GOT3 (cell line): ENCODE data around the gene CHRDL2.
A peak's percentile ranks its signal among the peaks of the same experiment; 100 is the strongest.

Experiments
- DNase-seq: peaks from one replicate; lab custom pipeline; 2025; ENCODE audit warnings: mixed read lengths; lab: John Stamatoyannopoulos, UW

The CHRDL2 gene

DNA sequence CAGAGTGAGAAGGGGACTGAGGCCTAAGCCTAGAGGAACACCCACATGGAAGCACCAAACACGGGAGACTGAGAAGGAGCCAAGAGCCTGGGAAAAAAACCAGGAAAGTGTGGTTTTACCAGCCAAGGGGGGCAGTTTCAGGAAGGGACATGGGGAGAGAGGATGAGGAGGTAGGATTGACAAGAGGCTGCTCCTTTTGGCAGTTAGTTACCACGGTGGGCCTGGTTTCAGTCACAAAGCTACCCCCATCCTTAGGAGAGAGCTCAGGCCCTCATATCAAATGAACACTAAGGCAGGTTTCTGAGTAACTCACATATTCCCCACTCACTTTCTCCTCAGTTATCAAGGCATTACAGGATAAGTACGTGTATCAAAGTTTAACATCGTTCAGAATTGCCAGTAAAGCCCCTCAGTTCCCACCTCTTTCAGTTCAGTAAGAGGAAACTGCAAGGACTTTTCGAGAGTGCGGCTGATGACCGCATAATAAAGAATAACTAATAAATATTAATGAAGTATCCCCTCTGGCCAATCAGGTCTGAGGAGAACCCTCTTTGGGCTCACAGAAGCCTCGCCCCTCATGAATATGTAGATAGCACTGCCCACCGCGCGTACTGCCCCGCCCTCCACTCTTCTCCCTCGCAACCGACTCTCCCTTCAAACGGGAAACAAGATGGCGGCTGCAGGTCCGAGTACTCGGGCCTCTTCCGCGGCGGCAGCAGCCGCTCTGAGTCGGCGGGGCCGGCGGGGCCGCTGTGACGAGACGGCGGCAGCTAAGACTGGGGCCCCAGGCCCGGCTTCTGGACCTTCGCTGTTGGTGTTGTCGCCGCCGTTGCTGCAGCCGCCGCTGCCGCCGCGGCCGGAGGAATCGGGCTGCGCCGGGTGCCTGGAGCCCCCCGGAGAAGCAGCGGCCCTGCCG, 17.2 kb upstream of the CHRDL2 start, which contains the start of gene RNF169:
RNF169 (plus strand) TSS at position 639 of the 916 bp plus-strand sequence; CDS start at position 671, 32 bp downstream.
- peak; percentile 10 for DNase-seq

DNA sequence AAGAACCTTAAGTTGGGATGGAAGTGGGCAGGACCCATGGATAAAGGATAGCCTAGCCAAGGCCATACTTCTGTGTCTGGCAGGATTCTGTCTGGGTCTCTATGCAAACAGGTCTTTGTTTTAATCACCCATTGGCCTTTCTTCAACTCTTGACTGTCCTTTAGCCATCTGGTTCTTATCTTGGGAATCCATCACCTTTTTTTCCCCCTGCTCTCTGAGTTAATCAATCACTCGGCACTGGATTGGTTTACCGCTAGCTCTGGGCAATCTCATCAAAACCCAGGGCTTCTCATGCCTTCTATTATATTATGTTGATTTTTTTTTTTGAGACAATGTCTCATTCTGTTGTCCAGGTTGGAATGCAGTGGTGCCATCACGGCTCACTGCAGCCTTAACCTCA, 15.6 kb upstream of the CHRDL2 start:
- no peak for DNase-seq

DNA sequence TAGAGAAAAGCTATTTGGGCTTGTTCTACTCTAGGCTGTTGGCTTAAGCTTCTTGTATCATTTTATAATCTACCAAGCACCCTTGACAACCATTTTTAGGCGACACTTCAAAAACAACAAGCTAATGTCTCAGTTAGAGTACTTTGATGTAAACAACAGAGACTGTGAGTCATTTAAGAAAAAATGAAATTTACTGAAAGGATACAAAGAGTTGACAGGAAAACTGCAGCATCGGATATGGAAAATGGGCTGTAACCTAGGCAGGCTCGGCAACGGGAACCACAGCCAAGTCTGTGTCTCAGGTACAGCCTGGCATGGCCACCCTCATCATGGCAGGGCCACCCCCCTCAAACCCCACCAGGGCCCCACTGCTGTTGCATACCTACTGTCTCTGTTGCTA, 13.1 kb upstream of the CHRDL2 start:
- no peak for DNase-seq

DNA sequence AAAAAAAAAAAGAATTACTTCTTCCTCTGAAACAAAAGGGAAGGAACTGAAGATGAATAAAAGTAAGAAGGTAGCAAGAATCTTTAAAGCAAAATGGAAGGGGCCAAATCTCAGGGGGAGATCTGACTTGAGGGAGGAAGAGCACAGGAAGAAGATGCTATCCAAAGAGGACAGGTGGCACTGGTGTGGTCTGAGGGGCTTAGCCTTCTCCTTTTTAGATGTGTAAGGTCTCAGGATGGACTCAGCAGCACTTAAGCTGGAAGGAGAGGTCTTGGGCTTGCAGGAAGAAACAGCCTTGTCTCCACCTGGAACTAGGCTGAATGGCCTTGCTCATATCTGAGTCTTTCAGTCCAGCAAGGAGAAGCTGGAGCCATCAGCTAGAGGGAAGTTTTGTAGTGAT, 12.4 kb upstream of the CHRDL2 start:
- no peak for DNase-seq

DNA sequence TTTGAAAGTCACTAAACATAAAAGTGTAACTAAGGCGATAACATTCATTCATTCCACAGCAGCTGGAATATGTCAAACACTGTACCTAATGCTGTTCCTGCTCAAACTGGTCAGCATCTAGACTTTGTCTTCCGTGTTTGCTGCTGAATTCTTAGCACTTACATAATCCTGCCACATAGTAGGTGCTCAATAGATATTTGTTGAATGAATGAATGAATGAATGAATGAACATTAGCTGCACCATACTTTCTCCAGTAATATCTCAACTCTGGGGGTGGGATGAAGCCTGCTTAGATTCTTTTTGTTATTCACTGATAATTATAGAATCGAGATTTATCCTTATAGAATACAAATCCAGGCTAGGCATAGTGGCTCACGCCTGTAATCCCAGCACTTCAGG, 10.8 kb upstream of the CHRDL2 start:
- no peak for DNase-seq

DNA sequence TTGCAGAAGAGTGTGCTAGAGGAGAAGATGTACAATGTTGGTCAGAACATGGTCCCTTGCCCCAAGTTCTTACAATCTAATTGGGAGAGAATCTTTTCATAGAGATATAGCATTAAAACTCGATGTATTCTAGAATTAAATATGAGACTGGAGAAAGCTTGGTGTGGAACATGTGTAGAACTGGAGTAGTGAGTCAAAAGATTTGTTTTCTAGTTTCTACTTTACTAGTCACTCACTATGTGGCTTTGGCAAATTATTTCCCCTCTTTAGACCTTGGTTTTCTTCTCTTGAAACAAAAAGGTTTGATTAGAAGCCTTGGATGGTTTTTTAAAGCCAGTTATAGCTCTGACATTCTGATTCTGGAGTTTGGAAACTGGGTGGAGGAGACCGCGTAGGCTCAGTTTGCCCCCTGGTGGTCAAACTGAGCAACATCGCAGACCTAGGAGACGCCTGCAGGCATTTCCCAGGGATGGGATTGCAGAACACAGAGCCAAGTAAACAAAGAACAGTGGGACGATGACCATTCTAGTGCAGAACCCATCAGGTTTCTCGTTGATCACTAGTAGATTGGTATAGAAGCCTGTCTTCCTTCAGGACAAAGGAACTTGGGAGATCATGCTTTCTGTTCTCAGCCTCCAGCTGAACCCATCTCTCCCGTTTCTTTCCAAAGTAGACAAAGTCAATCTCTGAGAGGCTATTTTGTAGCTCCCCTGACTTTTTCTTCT, 8.5 kb upstream of the CHRDL2 start:
- DNase-seq = no peak

DNA sequence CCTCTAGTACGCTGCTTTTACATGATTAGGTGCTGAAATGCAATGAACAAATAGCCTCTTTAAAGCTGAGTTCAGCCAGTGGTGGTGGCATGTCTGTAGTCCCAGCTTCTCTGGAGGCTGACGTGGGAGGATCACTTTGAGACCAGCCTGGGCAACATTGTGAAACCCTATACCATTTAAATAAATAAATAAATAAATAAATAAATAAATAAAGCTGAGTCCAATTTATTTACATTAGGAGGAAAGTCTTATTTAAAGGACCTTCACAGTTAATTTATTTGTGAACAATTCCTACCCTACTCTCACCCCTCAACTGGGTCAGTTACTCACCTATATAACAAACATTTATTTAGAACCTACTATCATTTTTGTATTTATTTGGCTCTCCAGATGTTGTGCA, 4.8 kb upstream of the CHRDL2 start:
- DNase-seq = no peak

DNA sequence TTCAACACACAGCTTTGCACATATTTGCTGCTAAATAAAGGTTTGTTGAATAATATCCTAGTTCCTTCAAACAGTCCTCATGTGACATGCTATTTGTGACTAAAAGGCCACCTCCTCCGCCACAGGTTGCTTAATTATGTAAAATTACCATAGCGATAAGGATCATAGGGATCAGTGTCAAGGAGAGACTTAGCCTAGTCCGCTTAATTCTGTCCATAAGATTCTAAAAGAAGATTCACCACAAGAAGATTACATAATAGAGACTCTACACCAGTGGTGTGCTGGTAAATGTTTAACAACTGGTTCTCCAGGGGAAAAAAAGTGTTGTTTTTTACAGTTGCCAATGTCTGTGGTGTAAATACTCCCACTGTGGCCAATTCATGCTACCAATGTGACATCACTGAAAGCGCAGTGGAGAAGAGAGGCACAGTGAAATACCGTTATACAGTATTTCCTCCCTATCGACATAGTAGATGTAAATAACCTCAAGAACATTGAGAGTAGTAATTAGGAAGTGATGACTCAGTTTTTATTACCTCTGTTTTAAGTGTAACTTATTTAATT, 4.2 kb upstream of the CHRDL2 start:
- DNase-seq = no peak

DNA sequence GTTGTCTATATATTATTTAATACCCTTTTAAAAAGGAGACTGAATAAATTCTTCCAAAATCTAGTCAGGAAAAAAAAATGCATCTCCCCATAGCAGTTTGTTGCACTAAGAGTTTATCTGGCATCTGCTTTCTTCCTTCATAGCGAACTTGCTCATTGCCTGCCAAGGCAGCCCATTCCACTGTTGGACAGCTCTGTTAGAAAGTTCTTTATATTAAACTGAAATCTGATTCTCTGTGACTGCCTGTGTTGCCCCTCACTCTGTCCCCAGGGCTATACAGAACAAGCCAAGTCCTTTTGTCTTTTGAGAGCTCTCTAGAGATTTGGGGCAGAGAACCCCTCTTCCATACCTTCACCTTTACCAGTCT, 3.3 kb upstream of the CHRDL2 start:
- no peak for DNase-seq

DNA sequence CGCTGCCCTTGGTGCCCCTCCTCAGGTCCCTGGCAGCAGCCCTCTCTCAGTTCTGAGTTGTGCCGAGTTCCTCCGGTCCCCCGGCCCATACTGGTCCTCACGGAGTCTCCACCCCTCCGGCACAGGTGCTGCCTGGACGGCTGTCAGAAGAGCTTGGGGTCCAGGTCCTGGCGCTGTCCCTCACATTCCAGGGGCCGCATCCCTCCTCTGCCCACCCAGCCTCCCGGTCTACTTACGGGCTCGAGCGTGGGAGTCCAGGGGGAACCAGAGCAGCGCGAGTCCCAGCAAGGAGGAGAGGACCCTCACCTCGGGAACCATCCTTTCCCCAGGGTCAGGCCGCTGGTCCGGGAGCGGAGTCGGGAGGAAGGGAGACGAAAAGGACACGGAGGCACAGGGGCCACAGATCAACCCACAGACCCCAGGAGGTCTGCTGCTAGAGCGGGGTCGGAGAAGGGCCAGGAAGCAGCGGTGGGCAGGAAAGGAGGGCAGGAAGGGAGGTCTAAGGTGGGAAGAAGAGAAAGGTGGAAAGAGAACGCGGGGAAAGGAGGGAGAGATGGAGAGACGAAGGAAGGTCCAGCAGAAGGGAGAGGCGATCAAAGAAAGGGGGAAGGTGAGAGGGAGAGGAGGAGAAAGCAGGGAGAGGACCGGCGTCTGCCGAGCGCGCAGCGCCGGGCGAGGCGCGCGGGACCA, 510 bp downstream of the CHRDL2 start:
- no peak for DNase-seq

DNA sequence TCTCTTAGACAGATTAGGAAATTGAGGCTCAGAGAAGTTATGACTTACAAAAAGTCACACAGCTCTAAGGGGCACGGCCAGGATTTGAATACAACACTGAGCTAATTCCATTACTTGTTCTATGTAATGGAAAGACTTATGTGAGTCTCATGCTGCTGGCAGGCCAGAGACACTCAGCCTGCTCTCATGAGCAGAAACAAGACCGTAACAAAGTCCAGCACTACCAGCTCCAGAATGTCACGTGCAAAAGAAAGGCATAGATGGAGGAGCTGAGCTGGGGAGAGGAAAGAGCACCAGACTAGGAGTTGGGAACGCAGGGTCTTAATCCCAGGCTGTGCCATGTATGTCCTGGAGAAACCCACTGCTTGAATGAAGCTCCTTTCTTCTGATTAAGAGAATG, 1.8 kb downstream of the CHRDL2 start:
- no peak for DNase-seq

DNA sequence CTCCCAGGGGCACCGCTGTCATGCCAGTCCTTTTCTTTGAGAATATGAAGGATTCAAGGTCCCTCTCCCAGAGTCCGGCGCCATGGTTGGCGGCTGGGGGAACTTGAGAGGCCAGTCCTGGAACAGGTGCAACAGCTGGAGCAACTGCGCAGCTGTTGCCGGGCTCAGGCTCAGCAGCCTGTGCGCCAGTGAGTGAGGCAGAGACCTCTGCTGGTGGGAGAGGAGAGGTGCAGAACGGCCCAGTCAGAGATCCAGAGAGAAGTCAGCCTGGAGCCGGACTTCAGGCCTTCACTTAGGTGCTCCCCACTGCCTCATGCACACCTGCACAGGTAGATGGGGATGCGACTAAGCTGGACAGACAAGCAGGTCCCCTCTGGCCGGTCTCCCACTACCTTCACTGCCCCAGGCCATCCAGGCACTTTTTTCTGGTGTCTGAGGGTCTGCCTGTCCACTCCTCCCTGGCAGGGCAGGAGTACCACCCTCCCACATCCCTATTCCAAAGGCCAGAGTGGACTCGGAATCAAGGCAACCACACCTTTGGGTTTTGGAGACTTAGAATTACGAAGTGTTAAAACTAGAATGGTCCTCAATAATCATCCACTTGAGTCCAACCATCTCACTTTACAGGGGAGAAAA, 4.6 kb downstream of the CHRDL2 start:
- DNase-seq = no peak

DNA sequence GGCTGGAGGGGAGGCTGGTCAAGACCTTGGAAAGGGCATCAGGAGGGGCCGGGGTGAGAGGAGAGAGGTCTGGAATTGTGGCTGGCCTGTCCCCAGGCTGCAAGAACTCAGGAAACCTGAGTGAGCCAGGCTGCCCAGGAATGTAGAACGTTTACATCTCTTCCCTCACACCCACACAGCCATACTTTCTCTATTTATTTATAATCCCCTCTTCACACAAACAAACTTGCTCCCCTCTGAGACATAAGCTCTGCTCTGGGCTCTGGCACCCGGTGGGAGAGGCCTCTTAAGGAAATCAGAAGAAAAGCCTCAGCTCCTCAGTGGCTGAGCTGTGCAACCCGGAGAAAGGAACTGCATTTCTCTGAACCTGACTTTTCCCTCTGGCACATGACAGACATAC, 5.5 kb downstream of the CHRDL2 start:
- no peak for DNase-seq

DNA sequence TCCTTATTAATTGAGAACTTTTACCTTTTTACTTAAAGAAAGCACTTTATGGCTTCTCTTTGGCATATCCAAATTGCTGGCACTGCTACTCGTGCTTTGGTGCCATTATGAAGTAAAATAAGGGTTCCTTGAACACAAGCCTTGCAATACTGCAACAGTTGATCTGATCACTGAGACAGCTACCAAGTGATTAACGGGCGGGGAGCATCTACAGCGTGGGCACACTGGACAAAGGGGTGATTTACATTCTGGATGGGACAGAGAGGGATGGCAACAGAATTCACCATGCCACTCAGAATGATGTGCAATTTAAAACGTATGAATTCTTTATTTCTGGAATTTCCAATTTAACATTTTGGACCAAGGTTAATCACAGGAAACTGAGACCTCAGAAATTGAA, 7.7 kb downstream of the CHRDL2 start:
- no peak for DNase-seq

DNA sequence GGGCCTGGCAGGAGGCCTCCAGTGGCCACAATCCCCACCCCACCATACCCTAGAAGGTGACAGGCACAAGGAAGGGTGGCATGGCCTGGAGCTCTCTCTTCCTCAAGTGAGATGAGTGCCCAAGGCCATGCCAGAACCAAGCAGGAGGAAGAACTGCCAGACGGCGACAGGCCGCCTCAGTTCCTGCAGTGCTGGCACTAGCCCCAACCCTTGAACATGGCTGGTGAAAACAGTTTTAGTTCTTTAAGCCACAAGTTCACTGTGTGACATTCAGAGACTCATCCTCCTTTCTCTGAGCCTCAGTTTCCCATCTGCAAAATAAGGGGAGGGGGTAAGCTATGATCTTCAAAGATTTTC, 9.8 kb downstream of the CHRDL2 start:
- no peak for DNase-seq

DNA sequence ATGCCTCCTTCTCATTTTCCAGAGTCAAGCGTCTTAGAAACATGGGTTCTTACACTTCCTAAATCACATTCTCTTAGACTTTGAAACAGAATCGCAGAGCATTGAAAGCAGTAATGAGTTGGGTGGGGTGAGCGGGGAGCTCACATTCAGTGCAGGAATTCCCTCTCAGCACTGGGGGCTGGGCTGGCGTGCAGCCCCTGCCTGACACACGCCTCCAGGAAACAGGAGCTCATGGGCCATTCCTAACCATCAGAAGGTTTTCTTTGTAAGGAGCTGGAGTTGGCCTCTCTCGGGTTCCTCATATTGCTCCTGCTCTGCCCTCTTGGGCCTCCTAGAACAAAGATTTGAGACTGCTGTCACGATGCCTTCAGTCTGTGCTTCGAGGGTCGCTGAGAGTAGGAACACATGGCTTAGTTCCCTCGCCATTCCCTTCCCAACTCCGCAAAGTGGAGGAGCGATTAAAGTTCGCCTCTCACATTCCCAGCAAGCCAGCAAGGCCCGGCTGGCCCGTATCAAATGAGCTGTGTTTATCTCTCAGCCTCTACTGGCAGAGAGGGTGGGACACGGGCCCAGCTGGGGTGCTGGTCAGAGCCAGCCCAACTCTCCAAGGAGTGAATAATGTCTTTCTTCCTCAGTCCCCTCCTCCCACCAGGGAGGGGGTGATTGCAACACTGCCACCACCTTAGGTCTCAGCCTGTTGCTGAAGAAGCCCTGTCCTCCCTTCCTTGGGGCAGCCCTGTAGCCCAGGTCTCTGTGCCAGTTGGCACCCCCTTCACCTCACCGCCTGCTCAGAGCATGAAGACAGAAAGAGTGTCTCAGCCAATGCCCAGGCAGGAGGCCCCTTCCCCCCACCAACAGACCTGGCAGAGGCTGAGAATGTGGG, 10.4 kb downstream of the CHRDL2 start:
- DNase-seq = no peak

DNA sequence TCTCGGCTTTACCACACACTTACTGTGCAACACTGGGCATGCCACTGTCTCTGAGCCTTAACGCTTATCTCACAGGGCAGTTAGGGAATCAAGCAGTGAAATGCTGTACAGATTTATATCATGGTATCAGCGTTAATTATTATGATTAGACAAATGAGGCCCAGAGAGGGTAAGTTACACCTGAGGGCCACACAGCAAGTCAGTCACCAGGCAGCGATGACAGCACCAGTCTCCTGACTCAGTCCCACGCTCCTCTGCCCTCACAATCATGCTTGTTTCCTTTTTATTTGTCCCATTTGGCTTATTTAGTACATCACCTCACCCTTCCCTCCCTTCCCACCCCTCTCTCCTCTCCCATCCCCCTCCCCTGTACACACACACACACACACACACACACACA, 12.2 kb downstream of the CHRDL2 start:
- DNase-seq = no peak

DNA sequence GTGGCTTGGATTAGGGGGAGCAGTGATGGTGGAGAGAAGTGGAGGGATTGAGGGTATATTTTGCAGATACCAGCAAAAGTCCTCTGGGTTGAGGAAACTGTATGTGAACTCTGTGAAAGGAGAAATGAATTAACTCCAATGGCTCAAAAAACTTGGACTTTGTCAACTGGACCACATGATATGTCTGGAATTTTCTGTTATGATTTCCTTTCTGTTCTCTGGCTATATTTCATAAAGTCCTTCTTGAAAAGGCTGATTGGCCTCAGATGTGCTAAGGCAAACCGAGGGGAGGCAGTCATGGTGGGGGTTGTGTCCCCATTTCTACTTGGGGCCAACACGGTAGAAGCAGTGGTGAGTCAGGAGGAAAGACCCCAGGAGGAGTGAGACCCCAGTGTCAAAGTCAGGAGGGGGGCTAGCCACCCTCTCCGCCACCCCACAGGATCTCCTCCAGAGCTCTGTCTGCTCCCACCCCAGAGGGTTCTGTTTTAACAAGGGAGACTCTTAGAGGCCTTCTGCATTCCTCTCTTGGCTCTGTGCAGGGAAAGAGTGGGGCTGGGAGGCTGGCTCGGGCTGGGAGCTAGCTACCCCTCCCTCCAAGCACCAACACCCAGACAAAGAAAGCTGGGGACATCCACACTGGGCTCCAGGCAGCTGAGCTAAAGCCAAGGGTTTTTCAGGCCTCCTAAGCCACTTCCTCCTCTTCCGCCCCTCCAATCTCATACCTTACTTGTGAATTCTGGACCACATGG, 13.8 kb downstream of the CHRDL2 start:
- no peak for DNase-seq

DNA sequence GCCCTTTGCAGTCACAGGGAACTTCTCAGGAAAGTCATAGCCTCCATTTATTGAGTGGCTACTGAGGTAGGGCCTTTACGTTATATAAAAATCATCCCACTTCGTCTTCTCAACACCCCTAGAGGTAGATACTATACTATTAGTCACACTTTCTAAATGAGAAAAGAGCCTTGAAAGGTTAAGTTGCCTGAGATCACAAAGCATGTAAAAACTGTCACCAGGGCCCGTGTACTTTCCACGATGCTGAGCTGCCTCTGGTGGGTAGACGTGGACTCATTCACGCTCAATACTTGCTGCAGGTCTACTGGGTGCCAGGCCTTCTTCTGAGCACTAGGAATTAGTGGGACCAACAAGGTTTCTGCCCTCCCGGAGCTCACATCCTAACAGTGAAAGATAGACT, 16.3 kb downstream of the CHRDL2 start:
- DNase-seq = no peak

DNA sequence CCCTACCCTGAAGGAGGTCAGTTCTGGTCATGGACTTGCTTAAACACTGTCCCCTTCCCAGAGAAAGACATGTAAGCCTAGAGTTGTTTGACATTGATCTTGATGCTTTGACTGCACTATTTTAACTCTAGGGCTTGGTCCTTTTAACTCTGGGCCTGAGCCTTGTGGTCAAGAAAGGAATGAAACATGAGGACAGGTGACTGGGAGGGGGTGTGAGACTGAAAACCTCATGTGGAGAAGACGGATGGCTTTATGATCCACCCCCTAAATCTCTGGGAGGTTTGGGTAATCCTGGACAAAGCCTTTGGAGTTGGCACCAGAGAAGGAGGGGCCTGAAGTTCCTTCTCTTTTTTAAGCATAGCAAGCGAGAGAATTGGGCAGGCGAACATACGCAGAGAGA, 17.5 kb downstream of the CHRDL2 start:
- no peak for DNase-seq
